HEK293T (cell line): ENCODE measurements around the gene EIPR1.

Source experiments
- CTCF ChIA-PET: fragments of 350-600 bp; formaldehyde crosslinking; extraction: SDS; loops from one replicate; lab custom pipeline; 2021; ENCODE audit warnings: antibody characterized with exemption, inconsistent platforms; lab: Yijun Ruan, JAX
- POLR2A ChIA-PET: fragments of 350-600 bp; formaldehyde crosslinking; extraction: SDS; loops from one replicate; lab custom pipeline; 2020; ENCODE audit warnings: antibody characterized with exemption, inconsistent platforms; lab: Yijun Ruan, JAX
- DNase-seq: peaks from one replicate; pipeline ENCODE4 v3.0.0; 2012; ENCODE audit warnings: mixed read lengths; ENCODE audit errors: extremely low spot score
- ARNT ChIP-seq: fragments of 450-650 bp; IDR thresholded peaks from 2 replicates; pipeline ENCODE4 v1.6.1; 2017; ENCODE audit warnings: mild to moderate bottlenecking
- BHLHE40 ChIP-seq: fragments of 450-650 bp; IDR thresholded peaks from 2 replicates; pipeline ENCODE4 v1.6.1; 2016; ENCODE audit warnings: mild to moderate bottlenecking, moderate library complexity, borderline replicate concordance
- CTBP1 ChIP-seq: fragments of 450-650 bp; IDR thresholded peaks from 2 replicates; pipeline ENCODE4 v1.6.1; 2016; ENCODE audit warnings: borderline replicate concordance
- ELF4 ChIP-seq: fragments of 450-650 bp; IDR thresholded peaks from 2 replicates; pipeline ENCODE4 v1.6.1; 2017; ENCODE audit warnings: antibody characterized with exemption
- FOXA1 ChIP-seq: fragments of 450-650 bp; IDR thresholded peaks from 2 replicates; pipeline ENCODE4 v1.6.1; 2016; ENCODE audit warnings: mild to moderate bottlenecking
- FOXK2 ChIP-seq: fragments of 450-650 bp; IDR thresholded peaks from 2 replicates; pipeline ENCODE4 v1.6.1; 2016; ENCODE audit warnings: mild to moderate bottlenecking
- FOXM1 ChIP-seq: fragments of 450-650 bp; IDR thresholded peaks from 2 replicates; pipeline ENCODE4 v1.6.1; 2017; ENCODE audit warnings: mild to moderate bottlenecking, borderline replicate concordance
- HDGF ChIP-seq: fragments of 450-650 bp; IDR thresholded peaks from 2 replicates; pipeline ENCODE4 v1.6.1; 2017; ENCODE audit warnings: antibody characterized with exemption, borderline replicate concordance
- L3MBTL2 ChIP-seq: fragments of 450-650 bp; conservative IDR thresholded peaks from 2 replicates; pipeline ENCODE4 v1.6.1; 2016; ENCODE audit warnings: mild to moderate bottlenecking
- LEF1 ChIP-seq: fragments of 450-650 bp; IDR thresholded peaks from 2 replicates; pipeline ENCODE4 v1.6.1; 2017; ENCODE audit warnings: mild to moderate bottlenecking, borderline replicate concordance
- NFRKB ChIP-seq: fragments of 450-650 bp; IDR thresholded peaks from 2 replicates; pipeline ENCODE4 v1.6.1; 2016; ENCODE audit warnings: mild to moderate bottlenecking, moderate library complexity
- SP1 ChIP-seq: fragments of 450-650 bp; IDR thresholded peaks from 2 replicates; pipeline ENCODE4 v1.6.1; 2017
- SUZ12 ChIP-seq: fragments of 450-650 bp; IDR thresholded peaks from 2 replicates; pipeline ENCODE4 v1.6.1; 2016; ENCODE audit warnings: mild to moderate bottlenecking
- TARDBP ChIP-seq: fragments of 450-650 bp; IDR thresholded peaks from 2 replicates; pipeline ENCODE4 v1.6.1; 2016
- ZNF384 ChIP-seq: fragments of 450-650 bp; IDR thresholded peaks from 2 replicates; pipeline ENCODE4 v1.6.1; 2016
- TF ChIP-seq, protein P1 (sequence below): fragments of 450-650 bp; IDR thresholded peaks from 2 replicates; pipeline ENCODE4 v1.6.1; 2016

EIPR1 gene

DNA sequence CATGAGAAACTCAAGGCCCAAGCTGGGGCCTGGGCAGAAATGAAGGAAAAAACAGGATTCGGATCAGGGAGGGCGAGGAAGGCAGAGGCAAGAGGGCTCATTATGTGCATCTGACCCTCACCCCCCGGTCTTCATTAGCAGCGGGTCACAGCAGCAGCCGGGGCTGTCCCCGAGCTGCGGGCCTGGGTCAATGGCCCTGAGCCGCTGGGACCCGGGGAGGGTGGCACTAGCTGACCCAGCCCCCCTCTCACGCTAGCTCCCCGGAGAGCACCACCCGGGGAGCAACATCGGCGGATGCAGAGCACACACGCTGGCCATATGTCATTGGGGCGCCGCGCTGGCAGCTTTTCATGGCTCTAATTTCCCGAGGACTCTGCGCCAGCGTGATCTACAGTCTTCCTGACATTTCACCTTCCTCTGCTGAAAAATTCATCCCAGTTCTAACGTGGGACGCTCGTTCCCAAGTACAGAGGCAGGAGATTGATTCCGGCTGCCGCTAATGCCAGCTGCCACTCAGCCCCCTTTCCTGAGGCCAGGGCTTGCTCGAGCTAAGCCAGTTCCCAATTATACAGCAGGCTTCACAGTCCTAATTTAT, 63.7 kb downstream of the EIPR1 start:
- POLR2A ChIA-PET: no interaction called here
- no peak for DNase-seq
- no peak for TF ChIP-seq FOXM1
- no peak for TF ChIP-seq FOXK2
- CTCF ChIA-PET: no interaction called here

DNA sequence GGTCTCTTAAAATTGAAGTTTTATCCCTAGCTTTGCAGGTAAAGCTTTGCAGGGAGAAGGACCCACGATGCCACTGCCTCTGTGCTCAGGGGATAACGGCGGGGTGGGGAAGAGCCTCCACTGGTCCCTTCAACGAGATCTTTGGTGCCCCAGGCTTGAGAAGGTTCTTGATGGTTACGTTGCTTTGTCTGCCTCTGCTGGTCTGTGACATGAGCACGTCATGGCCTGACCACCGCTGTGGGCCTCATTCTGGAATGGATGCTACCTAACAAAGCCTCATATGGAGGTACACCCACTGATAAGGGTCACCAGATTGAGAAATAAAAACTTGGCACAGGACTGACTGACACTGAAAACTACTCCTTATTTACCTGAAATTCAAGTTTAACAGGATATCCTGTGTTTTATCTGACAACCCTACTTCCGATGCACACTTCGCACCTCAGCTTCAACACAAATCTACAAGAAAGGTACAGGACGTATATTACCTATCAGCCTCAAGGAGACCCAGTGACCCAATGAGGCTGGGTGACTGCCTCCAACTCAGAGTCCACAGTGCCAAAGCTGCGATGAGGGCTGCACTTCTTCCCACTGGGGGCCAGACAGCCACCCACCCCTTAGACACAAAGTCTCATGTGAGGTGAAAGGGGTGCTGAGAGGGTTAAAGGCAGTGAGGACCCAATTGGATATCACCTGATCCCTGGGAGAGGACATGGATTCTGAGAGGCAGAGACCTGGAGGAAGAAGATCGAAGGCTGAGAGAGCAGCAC, 64.9 kb downstream of the EIPR1 start:
- TF ChIP-seq BHLHE40: no peak
- TF ChIP-seq SP1: no peak
- TF ChIP-seq ELF4: no peak
- no peak for TF ChIP-seq TARDBP
- TF ChIP-seq HDGF: no peak
- no peak for TF ChIP-seq L3MBTL2
- no peak for TF ChIP-seq CTBP1
- no peak for TF ChIP-seq ZNF384
- POLR2A ChIA-PET: no interaction called here
- CTCF ChIA-PET: no interaction called here
- no peak for DNase-seq

DNA sequence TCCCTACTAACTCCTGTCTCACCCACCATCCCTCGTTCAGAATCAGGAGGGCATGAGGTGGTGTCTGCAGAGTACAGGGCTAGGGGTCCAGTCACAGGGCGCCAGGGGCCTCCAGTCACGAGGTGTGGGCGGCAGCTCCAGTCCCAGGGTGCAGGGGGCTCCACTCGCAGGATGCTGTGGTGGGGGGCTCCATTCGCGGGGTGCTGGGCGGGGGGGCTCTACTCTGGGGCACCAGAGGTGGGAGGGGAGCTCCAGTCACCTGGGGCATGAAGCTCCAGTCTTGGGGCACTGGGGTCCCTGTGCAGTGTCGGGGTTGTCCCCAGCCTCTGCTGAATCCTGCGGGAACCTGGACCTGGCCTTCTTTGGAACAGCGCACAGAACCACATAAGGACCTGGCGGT, 66.0 kb downstream of the EIPR1 start:
- TF ChIP-seq LEF1 (no peak), NFRKB (no peak), CTBP1 (no peak), SP1 (no peak), TARDBP (no peak)
- TF ChIP-seq, protein P1, sequence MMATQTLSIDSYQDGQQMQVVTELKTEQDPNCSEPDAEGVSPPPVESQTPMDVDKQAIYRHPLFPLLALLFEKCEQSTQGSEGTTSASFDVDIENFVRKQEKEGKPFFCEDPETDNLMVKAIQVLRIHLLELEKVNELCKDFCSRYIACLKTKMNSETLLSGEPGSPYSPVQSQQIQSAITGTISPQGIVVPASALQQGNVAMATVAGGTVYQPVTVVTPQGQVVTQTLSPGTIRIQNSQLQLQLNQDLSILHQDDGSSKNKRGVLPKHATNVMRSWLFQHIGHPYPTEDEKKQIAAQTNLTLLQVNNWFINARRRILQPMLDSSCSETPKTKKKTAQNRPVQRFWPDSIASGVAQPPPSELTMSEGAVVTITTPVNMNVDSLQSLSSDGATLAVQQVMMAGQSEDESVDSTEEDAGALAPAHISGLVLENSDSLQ: no peak
- POLR2A ChIA-PET: no interaction called here
- CTCF ChIA-PET: no interaction called here
- DNase-seq: no peak

DNA sequence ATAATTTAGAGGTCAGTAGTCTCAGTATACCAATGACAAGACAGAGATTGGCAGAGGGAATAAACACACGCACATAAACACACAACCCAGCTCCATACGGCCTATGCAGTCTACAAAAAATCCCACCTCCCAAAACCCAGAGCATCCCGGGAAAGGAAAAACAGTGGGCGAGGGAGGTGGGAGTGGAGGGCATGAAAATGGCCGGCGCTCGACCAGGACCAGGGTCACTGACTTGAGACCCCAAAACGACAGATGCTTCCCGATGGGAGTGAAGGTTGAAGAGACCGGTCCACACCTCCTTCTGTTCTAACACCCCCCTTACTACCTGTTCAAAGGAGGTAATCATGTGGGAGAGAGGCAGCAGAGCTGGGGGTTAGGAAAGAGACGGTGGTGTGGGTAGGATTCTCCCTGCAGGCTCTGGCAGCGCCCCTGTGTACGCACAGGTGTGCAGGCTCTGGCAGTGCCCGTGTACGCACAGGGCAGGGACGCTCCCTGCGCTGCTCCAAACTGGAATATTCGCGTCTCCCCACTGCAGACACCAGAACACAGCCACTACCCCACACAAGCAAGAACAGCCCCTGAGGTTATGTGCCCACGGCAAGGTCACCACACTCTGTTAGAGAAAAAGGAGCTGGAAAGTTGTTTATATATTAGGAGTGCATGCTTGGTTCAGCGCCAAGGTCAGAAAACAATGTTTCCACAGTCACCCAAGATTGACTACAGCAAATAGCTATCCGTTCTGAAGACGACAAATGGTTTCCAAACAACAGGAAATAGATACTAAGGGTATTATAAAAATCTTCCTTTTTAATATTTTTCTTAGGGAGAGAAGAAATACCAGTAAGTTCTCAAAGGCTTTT, 67.9 kb downstream of the EIPR1 start:
- TF ChIP-seq FOXA1: no peak
- no peak for TF ChIP-seq BHLHE40
- no peak for TF ChIP-seq FOXK2
- no peak for TF ChIP-seq SUZ12
- no peak for TF ChIP-seq LEF1
- TF ChIP-seq, protein P1: no peak
- TF ChIP-seq L3MBTL2: no peak
- TF ChIP-seq CTBP1: no peak
- TF ChIP-seq ZNF384: no peak
- no peak for TF ChIP-seq SP1
- TF ChIP-seq ARNT: no peak
- no peak for TF ChIP-seq ELF4
- no peak for TF ChIP-seq TARDBP
- no peak for TF ChIP-seq HDGF
- TF ChIP-seq NFRKB: no peak
- no peak for TF ChIP-seq FOXM1
- ChIA-PET CTCF (no interaction called here), POLR2A (no interaction called here)
- no peak for DNase-seq

DNA sequence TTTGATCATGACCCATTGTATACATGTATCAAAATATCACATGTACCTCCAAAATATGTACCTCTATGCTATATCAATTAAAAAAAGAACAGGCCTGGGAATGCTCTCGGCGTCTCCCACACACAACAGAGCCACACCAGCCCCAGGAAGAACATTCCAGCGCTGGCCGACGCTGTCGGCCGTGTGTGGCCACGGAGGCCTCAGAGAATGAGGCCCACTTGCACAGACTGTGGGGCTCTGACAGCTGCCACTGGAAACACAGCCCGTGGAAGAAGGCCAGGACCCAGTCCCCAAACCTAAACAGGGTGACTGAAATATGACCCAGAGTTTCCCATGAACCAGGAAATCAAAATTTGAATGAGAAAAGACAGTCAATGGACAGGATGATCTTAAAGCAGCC, 69.7 kb downstream of the EIPR1 start:
- DNase-seq: no peak
- POLR2A ChIA-PET: no interaction called here

More for the DNA sequence above, 69.7 kb downstream of the EIPR1 start:
- no peak for TF ChIP-seq HDGF
- no peak for TF ChIP-seq CTBP1
- TF ChIP-seq FOXK2: no peak
- TF ChIP-seq BHLHE40: no peak
- no peak for TF ChIP-seq ZNF384
- TF ChIP-seq, protein P1: no peak
- no peak for TF ChIP-seq FOXA1
- no peak for TF ChIP-seq ARNT
- no peak for TF ChIP-seq NFRKB
- no peak for TF ChIP-seq ELF4
- TF ChIP-seq SUZ12: no peak
- no peak for TF ChIP-seq SP1
- no peak for TF ChIP-seq LEF1
- no peak for TF ChIP-seq FOXM1
- TF ChIP-seq L3MBTL2: no peak
- no peak for TF ChIP-seq TARDBP
- CTCF ChIA-PET: no interaction called here
